ENCODE measurements around the gene MYOG. TPM values are rescaled to one million over a fixed set of nuclear protein-coding genes. Genes with fewer than 3 reads are reported as not detected.

Gene MYOG
- total and polyA plus RNA-seq, 2 of the 13 experiments (the other 11 are each of a cell fraction or from before 2014, with no cell fraction given) = not detected

DNA sequence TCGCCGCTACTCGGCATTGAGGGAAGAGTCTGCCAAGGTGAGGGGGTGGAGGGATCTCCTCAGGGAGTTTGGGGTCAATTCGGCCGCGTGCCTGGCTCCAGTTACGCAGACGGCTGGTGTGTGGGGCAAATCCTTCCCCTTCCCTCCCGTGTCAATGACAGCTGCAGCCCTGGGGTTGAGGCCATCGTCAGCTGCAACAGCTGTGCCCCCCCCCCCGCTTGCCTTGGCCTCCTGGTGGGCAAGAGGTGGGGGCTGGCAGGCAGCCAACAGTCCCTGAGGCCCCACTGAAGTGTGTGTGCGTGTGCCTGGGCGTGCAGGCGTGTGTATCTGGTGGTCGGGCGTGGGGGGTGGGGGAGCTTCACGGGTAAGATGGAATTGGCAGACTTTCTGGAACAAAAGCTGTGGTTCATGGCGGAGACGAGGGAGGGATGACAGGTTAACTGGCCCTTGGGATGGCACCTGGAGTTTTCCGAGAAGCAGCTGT, 33.9 kb downstream of the MYOG start:
- FAIRE-seq (no peak), ATAC-seq (no peak), DNase-seq (ENCODE audit: low spot score) (no peak)
- in situ Hi-C loops (cut with HindIII; ENCODE audit: extremely low pct_ligation_motif_present, low pct_unique_long_range_greater_than_20kb) (no loop called here), intact Hi-C loops (cut with micrococcal nuclease; ENCODE audit: unreplicated experiment) (no loop called here)
- POLR2A ChIA-PET = no interaction called here
- no peaks in the 10 kb centered on the region for H3K36me3 ChIP-seq (replicated peaks in 1 of 2; ENCODE audit: control insufficient read depth in 1 of 2, insufficient read depth in 2 of 2, low read length in 2 of 2)
- H3K27ac ChIP-seq (ENCODE audit: extremely low read length, insufficient read depth, low read length) = no peak overlapping the region
- H3K9ac ChIP-seq (ENCODE audit: insufficient read depth, low read depth, low read length) = no peak overlapping the region
- CTCF ChIA-PET (ENCODE audit: low intra/inter-chr PET ratio, low total read pairs) = no interaction called here
- no peak overlapping the region for H2AFZ ChIP-seq (ENCODE audit: low read length)
- H3K4me2 ChIP-seq (ENCODE audit: low read depth, low read length) = no peak overlapping the region
- H3K4me3 ChIP-seq (replicated peaks in 1 of 3; ENCODE audit: insufficient read depth in 1 of 3, low read depth in 2 of 3, low read length in 3 of 3) = no peak overlapping the region
- H3K79me2 ChIP-seq (ENCODE audit: insufficient read depth, low read length) = no peaks in the 10 kb centered on the region
- peaks cover 7 to 48% of the 10 kb centered on the region in 2 experiments for H3K27me3 ChIP-seq (ENCODE audit: control insufficient read depth in 1 of 2, insufficient read depth in 2 of 2, low read length in 2 of 2)
- WGBS (ENCODE audit: low lambda C conversion rate) = 48% methylated on average over 10 of the region's 20 CpGs
- H3K9me3 ChIP-seq (ENCODE audit: low read length) = no peaks in the 10 kb centered on the region
- H3K4me1 ChIP-seq (ENCODE audit: insufficient read depth, low read length) = no peaks in the 10 kb centered on the region
- no peaks in the 10 kb centered on the region for H4K20me1 ChIP-seq (ENCODE audit: insufficient read depth, low read length)
- no TSS peak for BruUV-seq (replicated peaks)
- TF ChIP-seq HOXD1 (CRISPR knock-in tag; IDR thresholded peaks at IDR 0.05) = no peak
- no peak for TF ChIP-seq ZNF274 (CRISPR knock-in tag; IDR thresholded peaks at IDR 0.05)
- no peak for TF ChIP-seq BRD4 (CRISPR knock-in tag; IDR thresholded peaks at IDR 0.05)
- TF ChIP-seq, protein P1, sequence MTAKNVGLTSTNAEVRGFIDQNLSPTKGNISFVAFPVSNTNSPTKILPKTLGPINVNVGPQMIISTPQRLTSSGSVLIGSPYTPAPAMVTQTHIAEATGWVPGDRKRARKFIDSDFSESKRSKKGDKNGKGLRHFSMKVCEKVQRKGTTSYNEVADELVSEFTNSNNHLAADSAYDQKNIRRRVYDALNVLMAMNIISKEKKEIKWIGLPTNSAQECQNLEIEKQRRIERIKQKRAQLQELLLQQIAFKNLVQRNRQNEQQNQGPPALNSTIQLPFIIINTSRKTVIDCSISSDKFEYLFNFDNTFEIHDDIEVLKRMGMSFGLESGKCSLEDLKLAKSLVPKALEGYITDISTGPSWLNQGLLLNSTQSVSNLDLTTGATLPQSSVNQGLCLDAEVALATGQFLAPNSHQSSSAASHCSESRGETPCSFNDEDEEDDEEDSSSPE (CRISPR knock-in tag; IDR thresholded peaks at IDR 0.05) = no peak
- no peak for TF ChIP-seq ZNF616 (CRISPR knock-in tag; IDR thresholded peaks at IDR 0.05; ENCODE audit: low read depth)
- TF ChIP-seq RFX3 (CRISPR knock-in tag; IDR thresholded peaks at IDR 0.05) = no peak
- TF ChIP-seq RARG (CRISPR knock-in tag; IDR thresholded peaks at IDR 0.05; ENCODE audit: low read depth) = no peak
- no peak for TF ChIP-seq ZNF678 (CRISPR knock-in tag; IDR thresholded peaks at IDR 0.05)
- TF ChIP-seq, protein P2, sequence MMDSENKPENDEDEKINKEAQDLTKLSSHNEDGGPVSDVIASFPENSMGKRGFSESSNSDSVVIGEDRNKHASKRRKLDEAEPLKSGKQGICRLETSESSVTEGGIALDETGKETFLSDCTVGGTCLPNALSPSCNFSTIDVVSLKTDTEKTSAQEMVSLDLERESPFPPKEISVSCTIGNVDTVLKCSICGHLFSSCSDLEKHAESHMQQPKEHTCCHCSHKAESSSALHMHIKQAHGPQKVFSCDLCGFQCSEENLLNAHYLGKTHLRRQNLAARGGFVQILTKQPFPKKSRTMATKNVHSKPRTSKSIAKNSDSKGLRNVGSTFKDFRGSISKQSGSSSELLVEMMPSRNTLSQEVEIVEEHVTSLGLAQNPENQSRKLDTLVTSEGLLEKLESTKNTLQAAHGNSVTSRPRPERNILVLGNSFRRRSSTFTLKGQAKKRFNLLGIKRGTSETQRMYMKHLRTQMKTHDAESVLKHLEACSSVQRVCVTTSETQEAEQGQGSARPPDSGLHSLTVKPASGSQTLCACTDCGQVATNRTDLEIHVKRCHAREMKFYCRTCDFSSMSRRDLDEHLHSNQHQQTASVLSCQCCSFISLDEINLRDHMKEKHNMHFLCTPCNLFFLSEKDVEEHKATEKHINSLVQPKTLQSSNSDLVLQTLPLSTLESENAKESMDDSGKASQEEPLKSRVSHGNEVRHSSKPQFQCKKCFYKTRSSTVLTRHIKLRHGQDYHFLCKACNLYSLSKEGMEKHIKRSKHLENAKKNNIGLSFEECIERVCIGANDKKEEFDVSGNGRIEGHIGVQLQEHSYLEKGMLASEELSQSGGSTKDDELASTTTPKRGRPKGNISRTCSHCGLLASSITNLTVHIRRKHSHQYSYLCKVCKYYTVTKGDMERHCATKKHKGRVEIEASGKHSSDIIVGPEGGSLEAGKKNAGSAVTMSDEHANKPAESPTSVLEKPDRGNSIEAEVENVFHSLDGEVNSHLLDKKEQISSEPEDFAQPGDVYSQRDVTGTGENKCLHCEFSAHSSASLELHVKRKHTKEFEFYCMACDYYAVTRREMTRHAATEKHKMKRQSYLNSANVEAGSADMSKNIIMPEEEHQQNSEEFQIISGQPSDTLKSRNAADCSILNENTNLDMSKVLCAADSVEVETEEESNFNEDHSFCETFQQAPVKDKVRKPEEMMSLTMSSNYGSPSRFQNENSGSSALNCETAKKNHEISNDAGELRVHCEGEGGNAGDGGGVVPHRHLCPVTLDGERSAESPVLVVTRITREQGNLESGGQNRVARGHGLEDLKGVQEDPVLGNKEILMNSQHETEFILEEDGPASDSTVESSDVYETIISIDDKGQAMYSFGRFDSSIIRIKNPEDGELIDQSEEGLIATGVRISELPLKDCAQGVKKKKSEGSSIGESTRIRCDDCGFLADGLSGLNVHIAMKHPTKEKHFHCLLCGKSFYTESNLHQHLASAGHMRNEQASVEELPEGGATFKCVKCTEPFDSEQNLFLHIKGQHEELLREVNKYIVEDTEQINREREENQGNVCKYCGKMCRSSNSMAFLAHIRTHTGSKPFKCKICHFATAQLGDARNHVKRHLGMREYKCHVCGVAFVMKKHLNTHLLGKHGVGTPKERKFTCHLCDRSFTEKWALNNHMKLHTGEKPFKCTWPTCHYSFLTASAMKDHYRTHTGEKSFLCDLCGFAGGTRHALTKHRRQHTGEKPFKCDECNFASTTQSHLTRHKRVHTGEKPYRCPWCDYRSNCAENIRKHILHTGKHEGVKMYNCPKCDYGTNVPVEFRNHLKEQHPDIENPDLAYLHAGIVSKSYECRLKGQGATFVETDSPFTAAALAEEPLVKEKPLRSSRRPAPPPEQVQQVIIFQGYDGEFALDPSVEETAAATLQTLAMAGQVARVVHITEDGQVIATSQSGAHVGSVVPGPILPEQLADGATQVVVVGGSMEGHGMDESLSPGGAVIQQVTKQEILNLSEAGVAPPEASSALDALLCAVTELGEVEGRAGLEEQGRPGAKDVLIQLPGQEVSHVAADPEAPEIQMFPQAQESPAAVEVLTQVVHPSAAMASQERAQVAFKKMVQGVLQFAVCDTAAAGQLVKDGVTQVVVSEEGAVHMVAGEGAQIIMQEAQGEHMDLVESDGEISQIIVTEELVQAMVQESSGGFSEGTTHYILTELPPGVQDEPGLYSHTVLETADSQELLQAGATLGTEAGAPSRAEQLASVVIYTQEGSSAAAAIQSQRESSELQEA (CRISPR knock-in tag; IDR thresholded peaks at IDR 0.05; ENCODE audit: not compliant biosample characterization) = no peak
- no peak for TF ChIP-seq WIZ (CRISPR knock-in tag; IDR thresholded peaks at IDR 0.05)
- no peak for TF ChIP-seq PCBP1 (IDR thresholded peaks at IDR 0.05; ENCODE audit: borderline replicate concordance, low read depth, low read length)
- no peak for TF ChIP-seq KAT8 (CRISPR knock-in tag; IDR thresholded peaks at IDR 0.05)
- TF ChIP-seq, protein P3, sequence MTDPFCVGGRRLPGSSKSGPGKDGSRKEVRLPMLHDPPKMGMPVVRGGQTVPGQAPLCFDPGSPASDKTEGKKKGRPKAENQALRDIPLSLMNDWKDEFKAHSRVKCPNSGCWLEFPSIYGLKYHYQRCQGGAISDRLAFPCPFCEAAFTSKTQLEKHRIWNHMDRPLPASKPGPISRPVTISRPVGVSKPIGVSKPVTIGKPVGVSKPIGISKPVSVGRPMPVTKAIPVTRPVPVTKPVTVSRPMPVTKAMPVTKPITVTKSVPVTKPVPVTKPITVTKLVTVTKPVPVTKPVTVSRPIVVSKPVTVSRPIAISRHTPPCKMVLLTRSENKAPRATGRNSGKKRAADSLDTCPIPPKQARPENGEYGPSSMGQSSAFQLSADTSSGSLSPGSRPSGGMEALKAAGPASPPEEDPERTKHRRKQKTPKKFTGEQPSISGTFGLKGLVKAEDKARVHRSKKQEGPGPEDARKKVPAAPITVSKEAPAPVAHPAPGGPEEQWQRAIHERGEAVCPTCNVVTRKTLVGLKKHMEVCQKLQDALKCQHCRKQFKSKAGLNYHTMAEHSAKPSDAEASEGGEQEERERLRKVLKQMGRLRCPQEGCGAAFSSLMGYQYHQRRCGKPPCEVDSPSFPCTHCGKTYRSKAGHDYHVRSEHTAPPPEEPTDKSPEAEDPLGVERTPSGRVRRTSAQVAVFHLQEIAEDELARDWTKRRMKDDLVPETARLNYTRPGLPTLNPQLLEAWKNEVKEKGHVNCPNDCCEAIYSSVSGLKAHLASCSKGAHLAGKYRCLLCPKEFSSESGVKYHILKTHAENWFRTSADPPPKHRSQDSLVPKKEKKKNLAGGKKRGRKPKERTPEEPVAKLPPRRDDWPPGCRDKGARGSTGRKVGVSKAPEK (CRISPR knock-in tag; IDR thresholded peaks at IDR 0.05; ENCODE audit: borderline replicate concordance) = no peak
- no peak for TF ChIP-seq BCL6 (CRISPR knock-in tag; IDR thresholded peaks at IDR 0.05)
